ENCODE measurements around the gene GLI3.

Gene GLI3

DNA sequence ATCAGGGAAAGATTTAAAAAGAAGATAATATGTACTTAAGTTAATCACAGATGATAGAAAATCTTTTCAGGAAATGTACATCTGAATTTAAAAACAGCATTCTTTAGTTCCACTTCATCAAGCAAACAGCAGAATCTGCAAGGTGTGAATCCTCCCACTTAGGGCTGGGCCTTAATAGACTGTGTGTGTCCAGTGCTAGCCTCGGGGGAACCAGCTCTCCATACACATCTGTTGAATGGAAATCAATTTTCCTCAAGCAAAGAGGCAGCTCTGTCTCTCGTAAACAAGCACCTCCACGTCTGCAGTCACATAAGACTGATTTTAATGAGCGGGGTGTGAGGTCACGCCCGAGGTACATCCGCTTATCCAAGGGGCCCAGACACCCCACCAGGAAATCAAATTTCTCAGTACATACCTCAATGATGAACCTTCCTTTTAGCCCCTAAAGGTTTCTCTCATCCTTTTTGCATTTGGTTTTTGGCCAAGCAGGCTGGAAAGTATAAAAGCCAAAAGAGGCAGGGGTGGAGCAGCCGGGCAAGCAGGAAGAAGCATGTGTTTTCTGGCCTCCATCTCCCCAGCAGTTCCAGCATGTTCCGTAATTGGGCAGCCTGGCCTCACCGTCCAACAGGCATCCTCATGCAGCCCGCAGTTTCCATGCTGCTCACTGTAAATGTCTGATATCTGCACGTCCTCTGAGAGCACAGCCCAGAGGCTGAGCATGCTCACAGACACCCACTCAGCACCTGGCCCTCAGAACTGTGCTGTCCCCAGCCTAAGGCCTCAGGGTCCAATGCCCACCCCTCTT lies 131.3 kb downstream of the GLI3 start:
- DNase-seq (ENCODE audit: low spot score), result no peak

- DNase-seq (ENCODE audit: low spot score), result no peak
These were observed 132.3 kb downstream of the GLI3 start for GRCh38 chr7:42104694-42105093.

DNA sequence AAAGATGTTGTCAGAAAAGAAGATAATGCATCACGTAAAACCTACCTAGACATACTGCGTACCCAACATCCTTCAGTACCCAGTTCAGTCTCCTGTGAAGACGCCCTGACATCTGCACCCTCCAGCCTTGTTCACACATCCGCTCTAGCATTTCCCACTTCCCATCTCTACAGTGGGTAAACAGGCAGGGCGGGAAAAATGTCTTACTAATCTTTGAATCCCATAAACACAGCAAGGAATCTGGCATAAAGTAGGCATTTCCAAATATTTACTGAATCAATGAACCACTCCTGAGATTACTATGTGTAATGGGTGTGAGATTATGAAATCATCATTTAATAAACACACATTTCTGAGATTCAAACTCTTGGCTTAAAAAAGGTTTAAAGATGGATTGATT lies 132.8 kb downstream of the GLI3 start:
- DNase-seq (ENCODE audit: low spot score), result no peak

DNA sequence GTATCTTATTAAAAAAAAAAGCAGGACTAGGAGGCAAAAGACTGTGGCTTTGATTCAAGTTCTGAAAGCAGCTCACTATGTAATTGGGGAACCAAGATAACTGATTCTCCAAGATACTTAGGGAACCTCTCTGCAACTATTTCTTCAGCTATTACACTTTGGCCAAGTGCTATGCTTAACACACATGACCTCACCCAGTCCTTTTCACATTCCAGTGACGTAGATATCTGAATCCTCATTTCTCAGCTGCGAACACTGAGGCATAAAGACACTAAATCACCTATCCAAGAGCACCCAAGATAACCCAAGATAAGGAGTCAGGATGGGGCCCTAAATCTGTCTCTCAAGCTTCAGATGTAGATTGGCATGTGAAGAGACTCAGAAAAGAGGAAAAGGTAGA lies 133.6 kb downstream of the GLI3 start:
- no peak for DNase-seq (ENCODE audit: low spot score)

DNA sequence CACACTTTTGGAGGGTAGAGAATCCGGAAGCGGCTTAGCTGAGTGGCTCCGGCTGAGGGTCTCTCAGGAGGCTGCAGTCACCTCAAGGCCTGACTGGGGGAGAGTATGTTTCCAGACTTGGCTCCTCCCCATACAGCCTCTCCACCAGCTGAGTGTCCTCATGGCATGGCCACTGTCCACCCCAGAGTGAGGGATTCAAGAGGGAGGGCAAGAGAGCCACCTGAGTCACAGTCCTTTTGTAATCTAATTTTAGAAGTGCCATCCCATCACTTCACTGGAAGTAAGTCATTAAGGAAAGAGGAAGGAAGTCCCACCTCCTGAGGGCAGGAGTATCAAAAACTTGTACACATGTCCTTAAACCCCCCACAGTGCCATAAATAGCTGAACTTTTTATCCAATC lies 134.0 kb downstream of the GLI3 start:
- no peak for DNase-seq (ENCODE audit: low spot score)

- no peak for DNase-seq (ENCODE audit: low spot score)
These were observed 134.7 kb downstream of the GLI3 start for GRCh38 chr7:42102301-42102700.

- no peak for DNase-seq (ENCODE audit: low spot score)
These were observed 136.9 kb downstream of the GLI3 start for GRCh38 chr7:42100156-42100508.

DNA sequence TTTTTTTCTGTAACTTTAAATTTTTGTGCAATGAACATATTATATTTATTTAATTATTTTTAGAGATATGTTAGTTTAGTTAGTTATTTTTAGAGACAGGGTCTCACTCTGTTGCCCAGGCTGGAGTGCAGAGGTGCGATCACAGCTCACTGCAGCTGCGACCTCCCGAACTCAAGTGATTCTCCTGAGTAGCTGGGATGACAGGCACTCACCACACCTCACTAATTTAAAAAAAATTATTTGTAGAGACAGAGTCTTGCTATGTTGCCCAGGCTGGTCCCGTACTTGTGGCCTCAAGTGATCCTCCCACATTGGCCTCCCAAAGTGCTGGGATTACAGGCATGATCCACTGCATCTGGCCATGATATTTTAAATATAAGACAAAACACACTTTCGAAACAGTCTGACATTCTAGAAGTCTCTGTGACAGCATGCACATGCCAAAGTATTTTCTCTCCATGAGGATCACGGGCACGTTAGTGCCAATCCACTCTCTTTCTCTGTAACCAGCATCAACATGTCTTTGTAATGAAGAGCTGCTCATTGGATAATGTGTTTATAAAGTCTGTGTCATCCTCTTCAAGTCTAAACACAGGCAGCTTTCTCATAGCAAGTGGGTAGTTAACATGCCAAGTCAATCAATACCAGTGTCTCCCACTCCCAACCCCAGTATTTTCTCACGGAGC lies 137.4 kb downstream of the GLI3 start:
- DNase-seq (ENCODE audit: low spot score), result no peak

GRCh38 chr7:42099066-42099465 lies 137.9 kb downstream of the GLI3 start:
- no peak for DNase-seq (ENCODE audit: low spot score)

DNA sequence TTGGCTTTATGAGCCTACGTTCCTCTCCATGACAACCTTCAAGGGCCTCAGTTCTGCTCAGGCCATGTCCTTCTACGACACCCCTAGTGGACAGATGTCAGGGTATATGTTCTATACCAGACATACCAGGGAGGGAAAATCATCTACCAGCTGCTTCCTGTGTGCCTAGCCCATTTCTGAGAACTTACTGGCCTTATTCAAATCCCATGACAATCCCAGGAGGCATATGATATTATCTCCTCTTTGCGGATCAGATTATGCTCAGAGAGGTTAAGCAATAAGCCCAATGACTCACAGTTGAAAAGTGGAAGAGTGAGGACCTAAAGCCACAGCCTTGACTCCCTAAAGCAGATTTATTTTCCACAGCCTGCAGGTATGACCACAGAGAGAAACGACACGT lies 139.3 kb downstream of the GLI3 start:
- no peak for DNase-seq (ENCODE audit: low spot score)

DNA sequence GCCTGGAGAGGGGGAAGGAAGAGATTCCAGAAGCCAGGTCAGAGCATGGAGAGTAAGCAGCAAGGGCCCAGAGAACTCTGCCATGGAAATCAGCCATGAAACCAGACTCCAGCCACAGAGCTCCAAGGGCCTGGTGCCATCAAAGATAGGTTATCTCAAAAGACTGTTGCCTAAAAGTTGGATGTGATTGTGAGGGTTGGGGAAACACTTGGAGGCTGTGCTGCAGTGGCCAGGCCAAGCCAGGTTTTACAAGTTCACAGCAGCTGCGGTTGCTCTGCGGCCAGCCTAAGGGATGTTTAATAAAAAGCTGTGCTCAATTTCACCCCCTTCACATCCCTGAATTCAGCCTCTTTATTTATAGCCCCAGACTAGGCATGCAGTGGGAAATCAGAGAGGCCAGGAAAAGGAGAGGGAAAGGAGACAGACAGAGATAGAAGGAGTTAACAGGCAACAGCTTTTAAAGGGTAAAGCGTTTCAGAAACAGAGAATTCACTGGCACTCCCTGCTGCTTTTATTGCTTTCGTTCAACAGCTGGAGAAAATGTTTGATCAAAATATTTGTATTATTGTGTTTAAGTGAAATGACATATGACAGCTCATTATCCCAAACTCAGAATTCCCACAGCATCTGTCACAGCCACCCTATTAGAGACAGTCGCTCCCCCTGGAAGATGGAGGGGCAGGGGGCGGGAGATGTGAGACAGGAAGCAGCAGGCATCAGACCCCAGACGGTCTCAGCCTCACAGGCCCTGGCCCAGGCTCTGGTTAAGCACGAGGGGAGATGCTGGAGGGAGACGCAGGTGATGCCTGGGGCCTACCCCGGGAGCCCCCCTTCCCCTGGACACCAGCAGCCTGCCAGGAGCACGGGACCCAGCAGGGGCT lies 140.1 kb downstream of the GLI3 start:
- no peak for DNase-seq (ENCODE audit: low spot score)

DNA sequence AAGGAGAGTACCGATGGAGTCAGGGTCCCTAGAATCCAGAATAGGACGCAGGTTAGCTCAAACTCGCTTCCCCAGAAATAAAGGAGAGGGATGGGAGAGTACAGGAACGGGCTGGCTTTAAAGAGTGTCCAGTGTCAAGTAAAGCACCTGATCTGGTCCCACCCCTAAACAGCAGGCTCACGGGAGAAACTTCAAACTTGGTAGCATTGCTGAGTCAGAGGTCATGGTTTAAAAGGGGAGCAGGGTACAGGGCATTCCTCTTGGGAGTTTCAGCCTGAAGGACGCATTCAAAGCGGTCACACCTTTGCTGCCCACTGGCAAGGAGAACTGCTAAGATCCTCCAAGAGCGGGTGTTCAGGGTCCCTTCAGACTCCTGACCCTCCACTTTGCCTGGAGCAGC lies 140.7 kb downstream of the GLI3 start:
- DNase-seq (ENCODE audit: low spot score), result no peak

GRCh38 chr7:42095791-42096190 lies 141.2 kb downstream of the GLI3 start:
- no peak for DNase-seq (ENCODE audit: low spot score)

GRCh38 chr7:42093349-42093905 lies 143.6 kb downstream of the GLI3 start:
- DNase-seq (ENCODE audit: low spot score), result no peak

- DNase-seq (ENCODE audit: low spot score), result no peak
These were observed 145.3 kb downstream of the GLI3 start for GRCh38 chr7:42091461-42092291.

GRCh38 chr7:42090806-42091205 lies 146.2 kb downstream of the GLI3 start:
- no peak for DNase-seq (ENCODE audit: low spot score)

DNA sequence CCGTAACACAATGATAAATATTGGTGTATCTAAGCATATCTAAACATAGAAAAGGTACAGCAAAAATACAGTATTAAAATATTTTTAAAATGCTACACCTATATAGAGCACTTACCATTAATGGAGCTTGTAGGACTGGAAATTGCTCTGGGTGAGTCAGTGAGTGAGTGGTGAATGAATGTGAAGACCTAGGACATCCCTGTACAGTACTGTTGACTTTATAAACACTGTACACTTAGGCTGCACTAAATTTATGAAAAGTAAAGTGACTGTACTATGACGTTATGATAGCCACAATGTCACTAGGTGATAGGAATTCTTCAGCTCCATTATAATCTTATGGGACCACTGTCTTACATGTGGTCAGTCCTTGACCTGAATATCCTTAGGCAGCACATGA lies 147.0 kb downstream of the GLI3 start:
- no peak for DNase-seq (ENCODE audit: low spot score)

DNA sequence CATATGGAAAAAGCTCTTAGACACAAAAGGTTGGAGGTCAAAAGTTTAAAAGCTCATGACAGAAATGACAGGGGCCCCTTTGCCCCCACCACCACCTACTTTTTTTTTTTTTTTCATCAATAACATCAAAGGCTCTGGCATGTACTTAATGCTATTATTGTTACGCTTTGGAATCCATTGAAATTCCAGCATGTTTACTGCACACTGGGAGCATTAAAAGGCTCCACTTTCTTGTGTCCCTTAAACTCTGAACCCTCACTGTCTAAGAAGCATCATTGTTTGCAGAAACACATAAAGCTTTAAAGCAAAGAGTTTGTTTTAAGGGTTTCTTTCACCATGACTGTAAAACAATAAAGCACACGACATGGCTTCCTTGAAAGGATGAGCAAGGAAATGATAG lies 149.4 kb downstream of the GLI3 start:
- no peak for DNase-seq (ENCODE audit: low spot score)

- DNase-seq (ENCODE audit: low spot score), result no peak
These were observed 151.5 kb downstream of the GLI3 start for GRCh38 chr7:42085531-42085930.

GRCh38 chr7:42084263-42084662 lies 152.7 kb downstream of the GLI3 start:
- DNase-seq (ENCODE audit: low spot score), result no peak

DNA sequence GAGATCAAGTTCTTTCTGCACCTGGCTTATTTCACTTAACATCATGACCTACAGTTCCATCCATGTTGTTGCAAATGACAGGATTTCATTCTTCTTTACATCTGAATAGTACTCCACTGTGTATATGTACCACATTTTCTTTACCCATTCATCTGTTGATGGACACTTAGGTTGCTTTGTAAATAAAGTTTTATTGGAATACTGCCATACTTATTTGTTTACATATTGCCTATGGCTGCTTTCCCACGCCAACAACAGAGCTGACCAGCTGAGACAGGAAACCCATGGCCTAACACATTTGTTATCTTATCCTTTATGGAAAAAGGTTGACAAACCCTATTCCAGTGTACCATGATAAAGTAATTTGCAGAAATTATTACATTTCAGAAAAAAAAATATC lies 153.7 kb downstream of the GLI3 start:
- DNase-seq (ENCODE audit: low spot score), result no peak

GRCh38 chr7:42082144-42082543 lies 154.9 kb downstream of the GLI3 start:
- DNase-seq (ENCODE audit: low spot score), result no peak

Measured in SW480 (cell line).